ENCODE measurements around the gene MAGI2. TPM values are rescaled to one million over a fixed set of nuclear protein-coding genes. Genes with fewer than 3 reads are reported as not detected.

Gene MAGI2
- total RNA-seq, 1 experiment from 2014 or later, result 0.22 TPM

- ATAC-seq (no peak), DNase-seq (ENCODE audit: low read depth, low spot score) (no peak)
- ChIA-PET CTCF (no interaction called here), POLR2A (no interaction called here), RAD21 (ENCODE audit: low non-redundant PET in 1 of 2, low total read pairs in 2 of 2, uncharacterized antibody in 2 of 2, unreplicated experiment in 2 of 2) (no interaction called here)
- Histone ChIP-seq H3K79me2 (ENCODE audit: insufficient read depth, low read length) (no peaks in the 10 kb centered on the region), H3K36me3 (ENCODE audit: control insufficient read depth in 1 of 2, insufficient read depth in 2 of 2, low read length in 2 of 2) (no peaks in the 10 kb centered on the region), H3K9me3 (ENCODE audit: control insufficient read depth in 1 of 2, insufficient read depth in 1 of 2, low read depth in 1 of 2, low read length in 2 of 2) (no peaks in the 10 kb centered on the region), H3K27me3 (ENCODE audit: insufficient read depth, low read length) (peaks cover 39% of the 10 kb centered on the region), H2AFZ (ENCODE audit: low read depth, low read length, poor library complexity, severe bottlenecking) (no peak overlapping the region), H3K9ac (ENCODE audit: low read length) (no peak overlapping the region), H3K4me3 (replicated peaks in 1 of 2; ENCODE audit: low read depth in 1 of 2, low read length in 2 of 2) (no peak overlapping the region), H3K9me2 (ENCODE audit: insufficient read depth) (no peaks in the 10 kb centered on the region), H3K4me2 (ENCODE audit: low read length) (no peak overlapping the region), H4K20me1 (ENCODE audit: insufficient read depth) (no peaks in the 10 kb centered on the region), H3K27ac (ENCODE audit: low read depth, low read length) (no peak overlapping the region), H3K4me1 (ENCODE audit: control insufficient read depth in 1 of 2, insufficient read depth in 2 of 2, low read length in 2 of 2) (no peaks in the 10 kb centered on the region)
- intact Hi-C loops (cut with micrococcal nuclease), result no loop called here
- BruUV-seq (replicated peaks), result no TSS peak
- TF ChIP-seq POLR2AphosphoS5 (IDR thresholded peaks at IDR 0.05; ENCODE audit: low read depth, low read length) (no peak), ZFX (IDR thresholded peaks at IDR 0.05) (no peak), EZH2 (IDR thresholded peaks at IDR 0.05) (no peak), MAX (IDR thresholded peaks at IDR 0.05) (no peak), ELF1 (IDR thresholded peaks at IDR 0.05; ENCODE audit: borderline replicate concordance, low read depth) (no peak), SRF (IDR thresholded peaks at IDR 0.05; ENCODE audit: low read depth) (no peak), YY1 (IDR thresholded peaks at IDR 0.05; ENCODE audit: extremely low read depth, insufficient replicate concordance, low read depth, low read length) (no peak), POLR2A (IDR thresholded peaks at IDR 0.05; ENCODE audit: borderline replicate concordance, extremely low read depth, insufficient read depth, insufficient read length) (no peak), TCF7L2 (IDR thresholded peaks at IDR 0.05; ENCODE audit: borderline replicate concordance, extremely low read depth, insufficient read depth, insufficient read length) (no peak), ZNF274 (IDR thresholded peaks at IDR 0.05; ENCODE audit: low read depth, low read length) (no peak), CTCF (IDR thresholded peaks at IDR 0.05 in 2 of 3, conservative IDR thresholded peaks at IDR 0.05 in 1 of 3; ENCODE audit: borderline replicate concordance in 1 of 3, insufficient read depth in 1 of 3, low read depth in 2 of 3, low read length in 2 of 3) (no peak), ATF3 (IDR thresholded peaks at IDR 0.05) (no peak), FOSL1 (IDR thresholded peaks at IDR 0.05; ENCODE audit: low read depth) (no peak), REST (IDR thresholded peaks at IDR 0.05; ENCODE audit: low read depth) (no peak), JUND (IDR thresholded peaks at IDR 0.05) (no peak), SP1 (IDR thresholded peaks at IDR 0.05; ENCODE audit: low read depth) (no peak)
Observed at GRCh38 chr7:78261302-78261701, 1192.2 kb downstream of the MAGI2 start.
